ENCODE results near the gene ACTR6.
"Not testable (repeated sequence)": the region's sequence is repeated elsewhere in the genome, so short reads cannot be mapped to it uniquely, and the experiment has no call there.

- not testable (repeated sequence) for TF ChIP-seq EZH2phosphoT487 (IDR thresholded peaks at IDR 0.05; ENCODE audit: insufficient read depth, low read depth); EZH2 (IDR thresholded peaks at IDR 0.05; ENCODE audit: insufficient read depth, poor library complexity, severe bottlenecking)
Measured at GRCh38 chr12:100188888-100189635, 11.6 kb upstream of the ACTR6 start.

Measured in GM23248 (cell line).